Measurements from ENCODE around the gene DDX39B.

DDX39B gene

GRCh38 chr6:31575952-31576685 lies 34.3 kb upstream of the DDX39B start:
- H3K9me3 ChIP-seq (ENCODE audit: severe bottlenecking), result no peaks in the 10 kb centered on the region
- no peaks in the 10 kb centered on the region for H3K36me3 ChIP-seq (ENCODE audit: low read depth)
- no peak for ATAC-seq (ENCODE audit: low read depth)
- no peak for DNase-seq (ENCODE audit: low spot score)
- TF ChIP-seq, protein P1, sequence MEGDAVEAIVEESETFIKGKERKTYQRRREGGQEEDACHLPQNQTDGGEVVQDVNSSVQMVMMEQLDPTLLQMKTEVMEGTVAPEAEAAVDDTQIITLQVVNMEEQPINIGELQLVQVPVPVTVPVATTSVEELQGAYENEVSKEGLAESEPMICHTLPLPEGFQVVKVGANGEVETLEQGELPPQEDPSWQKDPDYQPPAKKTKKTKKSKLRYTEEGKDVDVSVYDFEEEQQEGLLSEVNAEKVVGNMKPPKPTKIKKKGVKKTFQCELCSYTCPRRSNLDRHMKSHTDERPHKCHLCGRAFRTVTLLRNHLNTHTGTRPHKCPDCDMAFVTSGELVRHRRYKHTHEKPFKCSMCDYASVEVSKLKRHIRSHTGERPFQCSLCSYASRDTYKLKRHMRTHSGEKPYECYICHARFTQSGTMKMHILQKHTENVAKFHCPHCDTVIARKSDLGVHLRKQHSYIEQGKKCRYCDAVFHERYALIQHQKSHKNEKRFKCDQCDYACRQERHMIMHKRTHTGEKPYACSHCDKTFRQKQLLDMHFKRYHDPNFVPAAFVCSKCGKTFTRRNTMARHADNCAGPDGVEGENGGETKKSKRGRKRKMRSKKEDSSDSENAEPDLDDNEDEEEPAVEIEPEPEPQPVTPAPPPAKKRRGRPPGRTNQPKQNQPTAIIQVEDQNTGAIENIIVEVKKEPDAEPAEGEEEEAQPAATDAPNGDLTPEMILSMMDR (IDR thresholded peaks at IDR 0.05; ENCODE audit: poor library complexity, severe bottlenecking), result no peak
- H3K4me3 ChIP-seq (ENCODE audit: severe bottlenecking), result no peak overlapping the region
- no peak overlapping the region for H3K27ac ChIP-seq (ENCODE audit: poor library complexity, severe bottlenecking)
- peaks cover 12% of the 10 kb centered on the region for H3K4me1 ChIP-seq (ENCODE audit: insufficient read depth, poor library complexity, severe bottlenecking)
- H3K27me3 ChIP-seq (ENCODE audit: insufficient read depth, poor library complexity, severe bottlenecking), result no peaks in the 10 kb centered on the region

- TF ChIP-seq, protein P1 (IDR thresholded peaks at IDR 0.05; ENCODE audit: poor library complexity, severe bottlenecking), result no peak
- DNase-seq (ENCODE audit: low spot score) (no peak), ATAC-seq (ENCODE audit: low read depth) (no peak)
- H3K4me3 ChIP-seq (ENCODE audit: severe bottlenecking), result no peak within 1 kb of the TSS
- H3K27ac ChIP-seq (ENCODE audit: poor library complexity, severe bottlenecking), result no peak within 1 kb of the TSS
- no peaks in the 10 kb centered on the region for H3K9me3 ChIP-seq (ENCODE audit: severe bottlenecking)
- peaks cover 12% of the 10 kb centered on the region for H3K4me1 ChIP-seq (ENCODE audit: insufficient read depth, poor library complexity, severe bottlenecking)
- H3K36me3 ChIP-seq (ENCODE audit: low read depth), result no peaks in the 10 kb centered on the region
- H3K27me3 ChIP-seq (ENCODE audit: insufficient read depth, poor library complexity, severe bottlenecking), result no peaks in the 10 kb centered on the region
These were observed 33.6 kb upstream of the DDX39B start, which contains the start of gene TNF for GRCh38 chr6:31575335-31575901. TSS of gene TNF (plus strand) at chr6:31575565. CDS start at chr6:31575742, 177 bp downstream.

GRCh38 chr6:31574106-31575061 lies 32.6 kb upstream of the DDX39B start:
- DNase-seq (ENCODE audit: low spot score) (no peak), ATAC-seq (ENCODE audit: low read depth) (no peak)
- H3K36me3 ChIP-seq (ENCODE audit: low read depth), result no peaks in the 10 kb centered on the region
- H3K9me3 ChIP-seq (ENCODE audit: severe bottlenecking), result no peaks in the 10 kb centered on the region
- H3K27me3 ChIP-seq (ENCODE audit: insufficient read depth, poor library complexity, severe bottlenecking), result no peaks in the 10 kb centered on the region
- H3K4me3 ChIP-seq (ENCODE audit: severe bottlenecking), result no peak overlapping the region
- no peak overlapping the region for H3K27ac ChIP-seq (ENCODE audit: poor library complexity, severe bottlenecking)
- TF ChIP-seq, protein P1 (IDR thresholded peaks at IDR 0.05; ENCODE audit: poor library complexity, severe bottlenecking), result no peak
- H3K4me1 ChIP-seq (ENCODE audit: insufficient read depth, poor library complexity, severe bottlenecking), result peaks cover 12% of the 10 kb centered on the region

GRCh38 chr6:31573239-31574105 lies 31.7 kb upstream of the DDX39B start:
- no peak overlapping the region for H3K4me3 ChIP-seq (ENCODE audit: severe bottlenecking)

More at GRCh38 chr6:31573239-31574105, 31.7 kb upstream of the DDX39B start:
- peaks cover 6% of the 10 kb centered on the region for H3K4me1 ChIP-seq (ENCODE audit: insufficient read depth, poor library complexity, severe bottlenecking)
- TF ChIP-seq, protein P1 (IDR thresholded peaks at IDR 0.05; ENCODE audit: poor library complexity, severe bottlenecking), result no peak
- DNase-seq (ENCODE audit: low spot score) (no peak), ATAC-seq (ENCODE audit: low read depth) (no peak)
- H3K27ac ChIP-seq (ENCODE audit: poor library complexity, severe bottlenecking), result no peak overlapping the region
- no peaks in the 10 kb centered on the region for H3K27me3 ChIP-seq (ENCODE audit: insufficient read depth, poor library complexity, severe bottlenecking)
- H3K36me3 ChIP-seq (ENCODE audit: low read depth), result no peaks in the 10 kb centered on the region
- H3K9me3 ChIP-seq (ENCODE audit: severe bottlenecking), result no peaks in the 10 kb centered on the region

All from RWPE2 (cell line).